HepG2 (cell line): ENCODE measurements around the gene SF3B2. TPM values are rescaled to one million over a fixed set of nuclear protein-coding genes. Genes with fewer than 3 reads are reported as not detected.

Experiments used
- AHR ChIP-seq: IDR thresholded peaks from 2 replicates; pipeline ENCODE4 v1.6.1; 2018; ENCODE audit warnings: missing genetic modification reagents, missing compliant biosample characterization
- HMGXB4 ChIP-seq, 2 experiments: sonication (generic) in 1 of 2; formaldehyde crosslinking in 1 of 2; IDR thresholded peaks; 2 replicates each; pipeline versions ENCODE4 v1.4.0 to v1.6.1; 2018 to 2020; ENCODE audit warnings: missing genetic modification reagents in 2 of 2, borderline replicate concordance in 1 of 2, low read depth in 1 of 2, mild to moderate bottlenecking in 1 of 2, missing biosample characterization in 1 of 2
- HOXA7 ChIP-seq: sonication (generic); formaldehyde crosslinking; IDR thresholded peaks from 2 replicates; pipeline ENCODE4 v1.8.1; 2022; ENCODE audit warnings: mild to moderate bottlenecking, missing genetic modification reagents, moderate library complexity
- HOXD1 ChIP-seq: sonication (generic); formaldehyde crosslinking; IDR thresholded peaks from 2 replicates; pipeline ENCODE4 v1.5.0; 2020; ENCODE audit warnings: missing genetic modification reagents
- KDM5B ChIP-seq: sonication (generic); formaldehyde crosslinking; IDR thresholded peaks from 2 replicates; pipeline ENCODE4 v1.4.0; 2020; ENCODE audit warnings: missing genetic modification reagents, mild to moderate bottlenecking, borderline replicate concordance
- MAFK ChIP-seq, 2 experiments: IDR thresholded peaks in 1 of 2; conservative IDR thresholded peaks in 1 of 2; 2 replicates each; pipeline ENCODE4 v1.6.1; 2011; ENCODE audit warnings: improper control_type of control experiment in 2 of 2, low read length in 2 of 2
- MTF1 ChIP-seq: sonication (generic); formaldehyde crosslinking; IDR thresholded peaks from 2 replicates; pipeline ENCODE4 v1.5.0; 2020; ENCODE audit warnings: missing genetic modification reagents
- NFE2 ChIP-seq: sonication (generic); formaldehyde crosslinking; IDR thresholded peaks from 2 replicates; pipeline ENCODE4 v1.4.0; 2020; ENCODE audit warnings: missing genetic modification reagents
- NPAS2 ChIP-seq: sonication (generic); formaldehyde crosslinking; IDR thresholded peaks from 2 replicates; pipeline ENCODE4 v1.8.0; 2022; ENCODE audit warnings: mild to moderate bottlenecking, missing genetic modification reagents, borderline replicate concordance
- SMAD1 ChIP-seq: sonication (generic); formaldehyde crosslinking; IDR thresholded peaks from 2 replicates; pipeline ENCODE4 v1.4.0; 2020; ENCODE audit warnings: missing genetic modification reagents, low read depth, mild to moderate bottlenecking, borderline replicate concordance
- SOX5 ChIP-seq: IDR thresholded peaks from 2 replicates; pipeline ENCODE4 v1.6.1; 2016; ENCODE audit warnings: borderline replicate concordance
- SSRP1 ChIP-seq: IDR thresholded peaks from 2 replicates; pipeline ENCODE4 v1.6.1; 2016; ENCODE audit warnings: control low read depth
- STAG1 ChIP-seq: sonication (generic); formaldehyde crosslinking; IDR thresholded peaks from 2 replicates; pipeline ENCODE4 v1.4.0; 2020; ENCODE audit warnings: missing genetic modification reagents
- TBP ChIP-seq: sonication (generic); formaldehyde crosslinking; IDR thresholded peaks from 2 replicates; pipeline ENCODE4 v1.5.0; 2020; ENCODE audit warnings: missing genetic modification reagents
- TRIM22 ChIP-seq: fragments of 450-650 bp; IDR thresholded peaks from 2 replicates; pipeline ENCODE4 v1.6.1; 2017
- XRCC5 ChIP-seq: fragments of 200-400 bp; formaldehyde crosslinking; optimal IDR thresholded peaks from 2 replicates; pipeline ENCODE3; 2017; ENCODE audit warnings: mild to moderate bottlenecking, low read length
- ZC3H4 ChIP-seq: sonication (generic); formaldehyde crosslinking; IDR thresholded peaks from 2 replicates; pipeline ENCODE4 v1.4.0; 2020; ENCODE audit warnings: missing genetic modification reagents, borderline replicate concordance
- ZFP37 ChIP-seq: sonication (generic); formaldehyde crosslinking; IDR thresholded peaks from 2 replicates; pipeline ENCODE4 v1.4.0; 2020; ENCODE audit warnings: missing genetic modification reagents, borderline replicate concordance
- ZFY ChIP-seq: sonication (generic); formaldehyde crosslinking; IDR thresholded peaks from 2 replicates; pipeline ENCODE4 v1.4.0; 2020; ENCODE audit warnings: missing genetic modification reagents
- ZKSCAN8 ChIP-seq: IDR thresholded peaks from 2 replicates; pipeline ENCODE4 v1.6.1; 2016; ENCODE audit warnings: borderline replicate concordance, missing genetic modification reagents, missing compliant biosample characterization
- ZNF230 ChIP-seq: sonication (generic); formaldehyde crosslinking; IDR thresholded peaks from 2 replicates; pipeline ENCODE4 v1.4.0; 2020; ENCODE audit warnings: mild to moderate bottlenecking, missing genetic modification reagents
- ZNF788 ChIP-seq: sonication (generic); formaldehyde crosslinking; IDR thresholded peaks from 2 replicates; pipeline ENCODE4 v1.5.0; 2020; ENCODE audit warnings: mild to moderate bottlenecking, missing genetic modification reagents, borderline replicate concordance
- ZSCAN30 ChIP-seq: sonication (generic); formaldehyde crosslinking; IDR thresholded peaks from 2 replicates; pipeline ENCODE4 v1.5.0; 2020; ENCODE audit warnings: mild to moderate bottlenecking, missing genetic modification reagents
- polyA plus RNA-seq, 8 experiments: library from polyadenylated mRNA; depleted of rRNA in 3 of 8; stranded (reverse) in 7 of 8; unstranded in 1 of 8; fragments of >200 nt; fragmentation: Illumina TruSeq in 4 of 8; extraction: Trizol in 4 of 8; gene quantifications; 2 replicates each; pipeline versions ENCODE4 v1.2.1 to v1.2.3, GENCODE V29; 2011 to 2016; ENCODE audit warnings: low read depth in 4 of 8, missing spikeins in 1 of 8, mixed read lengths in 1 of 8; ENCODE audit not compliant: insufficient read depth in 1 of 8
- total RNA-seq, 5 experiments: library from RNA; depleted of rRNA; stranded (reverse); fragments of >200 nt; fragmentation: Illumina TruSeq; extraction: Trizol; gene quantifications; 2 replicates each; pipeline ENCODE4 v1.2.3, GENCODE V29; 2016; ENCODE audit warnings: low read depth in 1 of 5
- TF ChIP-seq, protein P1 (sequence below): sonication (generic); formaldehyde crosslinking; IDR thresholded peaks from 2 replicates; pipeline ENCODE4 v1.4.0; 2020; ENCODE audit warnings: missing genetic modification reagents

The SF3B2 gene
- total and polyA plus RNA-seq, 2 of the 13 experiments (the other 11 are each of a cell fraction or from before 2014, with no cell fraction given), result 70.4 to 153 TPM

DNA sequence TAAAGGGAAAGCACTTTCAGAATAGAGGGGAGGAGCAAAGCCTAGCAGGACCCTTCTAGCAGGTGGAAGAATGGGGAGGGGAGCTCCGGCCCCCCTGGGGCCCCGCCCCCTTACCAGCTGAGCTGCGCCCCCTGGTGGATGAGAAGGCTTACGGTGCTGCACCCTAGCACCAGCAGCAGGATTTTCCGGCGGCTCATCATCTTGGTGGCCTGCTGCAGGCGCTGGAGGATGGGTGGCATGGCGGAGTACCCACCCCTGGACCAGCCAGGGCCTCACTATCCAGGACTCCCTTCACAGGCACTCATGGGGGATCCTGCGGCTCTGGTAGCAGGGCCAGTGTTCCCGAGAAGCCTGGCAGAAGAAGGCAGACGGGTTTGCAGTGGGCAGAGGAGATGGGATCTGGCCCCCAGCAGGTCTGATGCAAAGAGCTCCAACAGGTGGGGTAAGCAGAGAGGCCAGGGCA is 7.0 kb upstream of the SF3B2 start (continued):
- TF ChIP-seq, protein P1, sequence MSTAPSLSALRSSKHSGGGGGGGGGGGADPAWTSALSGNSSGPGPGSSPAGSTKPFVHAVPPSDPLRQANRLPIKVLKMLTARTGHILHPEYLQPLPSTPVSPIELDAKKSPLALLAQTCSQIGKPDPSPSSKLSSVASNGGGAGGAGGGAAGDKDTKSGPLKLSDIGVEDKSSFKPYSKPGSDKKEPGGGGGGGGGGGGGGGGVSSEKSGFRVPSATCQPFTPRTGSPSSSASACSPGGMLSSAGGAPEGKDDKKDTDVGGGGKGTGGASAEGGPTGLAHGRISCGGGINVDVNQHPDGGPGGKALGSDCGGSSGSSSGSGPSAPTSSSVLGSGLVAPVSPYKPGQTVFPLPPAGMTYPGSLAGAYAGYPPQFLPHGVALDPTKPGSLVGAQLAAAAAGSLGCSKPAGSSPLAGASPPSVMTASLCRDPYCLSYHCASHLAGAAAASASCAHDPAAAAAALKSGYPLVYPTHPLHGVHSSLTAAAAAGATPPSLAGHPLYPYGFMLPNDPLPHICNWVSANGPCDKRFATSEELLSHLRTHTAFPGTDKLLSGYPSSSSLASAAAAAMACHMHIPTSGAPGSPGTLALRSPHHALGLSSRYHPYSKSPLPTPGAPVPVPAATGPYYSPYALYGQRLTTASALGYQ (CRISPR knock-in tag), result no peak
- TF ChIP-seq ZNF788 (CRISPR knock-in tag) (peak; percentile 59; the same call in 1 of the 2 replicates), XRCC5 (peak; percentile 96), KDM5B (CRISPR knock-in tag) (no peak), SOX5 (CRISPR knock-in tag) (no peak), NFE2 (CRISPR knock-in tag) (no peak), TRIM22 (no peak), ZSCAN30 (no peak), ZKSCAN8 (no peak), AHR (no peak), MTF1 (CRISPR knock-in tag) (no peak), HOXA7 (no peak), SMAD1 (CRISPR knock-in tag) (no peak), ZFP37 (CRISPR knock-in tag) (no peak), STAG1 (CRISPR knock-in tag) (peak; percentile 29; the same call in 1 of the 2 replicates), ZFY (no peak), TBP (CRISPR knock-in tag) (no peak), NPAS2 (CRISPR knock-in tag) (no peak), ZC3H4 (CRISPR knock-in tag) (no peak), MAFK (conservative IDR thresholded peaks at IDR 0.05 in 1 of 2, IDR thresholded peaks at IDR 0.05 in 1 of 2; ENCODE audit: low read length in 2 of 2) (no peak), ZNF230 (CRISPR knock-in tag) (no peak), HOXD1 (no peak), HMGXB4 (CRISPR knock-in tag; IDR thresholded peaks at IDR 0.05; ENCODE audit: borderline replicate concordance in 1 of 2, low read depth in 1 of 2) (peak; percentile 73 to 82), SSRP1 (CRISPR knock-in tag) (no peak)
